HEK293 (cell line): ENCODE measurements around the gene IL16.

ENCODE experiments used
- BCL11B ChIP-seq: fragments of 450-650 bp; formaldehyde crosslinking; IDR thresholded peaks from 2 replicates; pipeline ENCODE4 v1.5.1; 2016; ENCODE audit warnings: low read depth, missing biosample characterization, missing genetic modification characterization
- GLIS2 ChIP-seq: fragments of 450-650 bp; formaldehyde crosslinking; IDR thresholded peaks from 2 replicates; pipeline ENCODE4 v1.5.1; 2016; ENCODE audit warnings: missing biosample characterization, missing genetic modification characterization
- IKZF3 ChIP-seq: fragments of 450-650 bp; IDR thresholded peaks from 2 replicates; pipeline ENCODE4 v1.5.0; 2018; ENCODE audit warnings: missing biosample characterization, mild to moderate bottlenecking, missing genetic modification characterization, moderate library complexity
- KLF7 ChIP-seq: fragments of 450-650 bp; formaldehyde crosslinking; IDR thresholded peaks from 2 replicates; pipeline ENCODE4 v1.5.1; 2016; ENCODE audit warnings: missing biosample characterization, missing genetic modification characterization, borderline replicate concordance
- PRDM10 ChIP-seq: fragments of 450-650 bp; formaldehyde crosslinking; IDR thresholded peaks from 2 replicates; pipeline ENCODE4 v1.5.1; 2016; ENCODE audit warnings: missing biosample characterization, missing genetic modification characterization
- SCRT2 ChIP-seq: fragments of 450-650 bp; formaldehyde crosslinking; IDR thresholded peaks from 2 replicates; pipeline ENCODE4 v1.5.1; 2016; ENCODE audit warnings: missing biosample characterization, missing genetic modification characterization
- YY1 ChIP-seq: fragments of 450-650 bp; formaldehyde crosslinking; IDR thresholded peaks from 2 replicates; pipeline ENCODE4 v1.5.1; 2018; ENCODE audit warnings: missing biosample characterization, missing genetic modification characterization
- ZBTB20 ChIP-seq: fragments of 450-650 bp; formaldehyde crosslinking; IDR thresholded peaks from 2 replicates; pipeline ENCODE4 v1.5.1; 2016; ENCODE audit warnings: missing biosample characterization, missing genetic modification characterization
- ZNF132 ChIP-seq: fragments of 450-650 bp; formaldehyde crosslinking; IDR thresholded peaks from 2 replicates; pipeline ENCODE4 v1.5.1; 2017; ENCODE audit warnings: missing biosample characterization, missing genetic modification characterization, borderline replicate concordance
- ZNF157 ChIP-seq: fragments of 450-650 bp; formaldehyde crosslinking; IDR thresholded peaks from 2 replicates; pipeline ENCODE4 v1.5.1; 2016; ENCODE audit warnings: missing biosample characterization, missing genetic modification characterization
- ZNF24 ChIP-seq: fragments of 450-650 bp; formaldehyde crosslinking; IDR thresholded peaks from 2 replicates; pipeline ENCODE4 v1.5.1; 2016; ENCODE audit warnings: missing biosample characterization, missing genetic modification characterization
- ZNF302 ChIP-seq: fragments of 450-650 bp; formaldehyde crosslinking; IDR thresholded peaks from 2 replicates; pipeline ENCODE4 v1.5.1; 2016; ENCODE audit warnings: missing biosample characterization, missing genetic modification characterization, low read depth
- ZNF311 ChIP-seq: fragments of 450-650 bp; formaldehyde crosslinking; IDR thresholded peaks from 2 replicates; pipeline ENCODE4 v1.5.1; 2017; ENCODE audit warnings: missing biosample characterization, missing genetic modification characterization, borderline replicate concordance
- ZNF37A ChIP-seq: fragments of 450-650 bp; IDR thresholded peaks from 2 replicates; pipeline ENCODE4 v1.5.1; 2018; ENCODE audit warnings: missing biosample characterization, missing genetic modification characterization
- ZNF398 ChIP-seq: fragments of 450-650 bp; formaldehyde crosslinking; IDR thresholded peaks from 2 replicates; pipeline ENCODE4 v1.5.1; 2017; ENCODE audit warnings: missing biosample characterization, missing genetic modification characterization
- ZNF449 ChIP-seq: fragments of 450-650 bp; formaldehyde crosslinking; IDR thresholded peaks from 2 replicates; pipeline ENCODE4 v1.5.1; 2017; ENCODE audit warnings: missing biosample characterization, mild to moderate bottlenecking, missing genetic modification characterization, moderate library complexity
- ZNF473 ChIP-seq: fragments of 450-650 bp; formaldehyde crosslinking; IDR thresholded peaks from 2 replicates; pipeline ENCODE4 v1.5.1; 2017; ENCODE audit warnings: missing biosample characterization, missing genetic modification characterization
- ZNF48 ChIP-seq: fragments of 450-650 bp; formaldehyde crosslinking; IDR thresholded peaks from 2 replicates; pipeline ENCODE4 v1.5.1; 2016; ENCODE audit warnings: missing biosample characterization, missing genetic modification characterization
- ZNF549 ChIP-seq: fragments of 450-650 bp; IDR thresholded peaks from 2 replicates; pipeline ENCODE4 v1.5.1; 2018; ENCODE audit warnings: missing biosample characterization, missing genetic modification characterization, mild to moderate bottlenecking, inconsistent platforms, moderate library complexity
- ZNF776 ChIP-seq: fragments of 450-650 bp; formaldehyde crosslinking; IDR thresholded peaks from 2 replicates; pipeline ENCODE4 v1.5.0; 2017; ENCODE audit warnings: missing biosample characterization, missing genetic modification characterization, borderline replicate concordance
- ZNF792 ChIP-seq: fragments of 450-650 bp; formaldehyde crosslinking; IDR thresholded peaks from 2 replicates; pipeline ENCODE4 v1.5.1; 2016; ENCODE audit warnings: missing biosample characterization, missing genetic modification characterization
- ZNF837 ChIP-seq: fragments of 450-650 bp; formaldehyde crosslinking; IDR thresholded peaks from 2 replicates; pipeline ENCODE4 v1.5.1; 2016; ENCODE audit warnings: missing biosample characterization, missing genetic modification characterization
- TF ChIP-seq, protein P1 (sequence below): fragments of 450-650 bp; formaldehyde crosslinking; IDR thresholded peaks from 2 replicates; pipeline ENCODE4 v1.5.1; 2016; ENCODE audit warnings: missing biosample characterization, missing genetic modification characterization
- TF ChIP-seq, protein P2 (sequence below): fragments of 450-650 bp; formaldehyde crosslinking; IDR thresholded peaks from 2 replicates; pipeline ENCODE4 v1.5.1; 2016; ENCODE audit warnings: missing biosample characterization, missing genetic modification characterization
- TF ChIP-seq, protein P3 (sequence below): fragments of 450-650 bp; IDR thresholded peaks from 2 replicates; pipeline ENCODE4 v1.5.1; 2018; ENCODE audit warnings: missing biosample characterization, mild to moderate bottlenecking, missing genetic modification characterization

Gene IL16

DNA sequence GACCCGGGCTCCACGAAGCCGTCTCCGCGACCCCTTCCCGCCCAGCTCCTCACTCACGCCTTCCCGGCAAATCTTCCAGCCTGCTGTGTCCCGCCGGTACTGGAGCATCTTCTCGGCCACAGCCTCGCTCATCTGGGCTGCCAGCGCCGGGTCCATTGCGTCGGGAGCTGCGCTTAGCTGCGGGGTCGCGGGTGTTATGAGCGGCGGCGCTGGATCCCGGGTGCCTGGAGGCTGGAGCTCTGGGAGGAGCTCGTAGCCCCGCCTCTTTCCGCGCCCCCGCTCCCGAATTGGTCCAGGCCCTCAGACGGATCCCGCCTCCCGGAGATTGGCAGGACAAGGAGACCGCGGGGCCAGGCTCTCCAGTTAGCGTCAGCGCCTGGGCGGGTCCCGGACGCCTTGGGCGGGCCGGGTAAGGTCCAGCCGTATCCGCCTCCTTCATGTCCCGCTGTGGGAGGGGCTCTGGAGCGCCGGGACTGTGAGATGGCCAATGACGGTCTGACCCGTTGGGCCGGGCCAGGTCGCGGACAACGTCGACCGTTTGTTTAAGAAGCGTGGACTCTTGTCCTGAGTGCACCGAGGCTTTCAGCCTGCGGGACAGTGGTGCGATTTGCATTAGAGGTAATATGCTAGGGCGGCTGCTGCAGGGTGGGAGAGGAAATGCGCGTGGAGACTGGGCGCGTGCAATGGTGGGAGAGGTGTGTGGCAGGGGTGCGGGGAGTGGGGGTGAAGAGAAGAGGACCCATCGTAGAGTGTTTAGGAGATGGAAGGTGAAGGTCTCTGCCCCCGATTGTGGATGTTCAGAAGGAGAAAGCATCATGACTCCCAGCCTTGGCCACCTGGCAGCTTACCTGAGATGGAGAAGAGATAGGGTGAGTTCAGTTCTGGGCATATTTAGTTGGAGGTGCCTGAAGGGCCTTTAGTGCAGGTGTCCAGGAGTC lies 127.5 kb downstream of the IL16 start, which contains the start of gene STARD5 (continued):
- TF ChIP-seq ZNF37A (tag by site-specific recombination): no peak
- TF ChIP-seq ZNF792: no peak
- no peak for TF ChIP-seq ZNF776 (tag by site-specific recombination)
- no peak for TF ChIP-seq ZNF157 (tag by site-specific recombination)
- no peak for TF ChIP-seq ZNF24 (tag by site-specific recombination)
- no peak for TF ChIP-seq ZNF449 (tag by site-specific recombination)
- TF ChIP-seq ZBTB20 (tag by site-specific recombination): peak; percentile 69
- 0 out of 2 replicates have a peak, but pooled peaks have one; percentile 38 for TF ChIP-seq ZNF549
- TF ChIP-seq IKZF3 (tag by site-specific recombination): peak; percentile 43; the same call in 1 of the 2 replicates
- no peak for TF ChIP-seq SCRT2
- TF ChIP-seq, protein P1, sequence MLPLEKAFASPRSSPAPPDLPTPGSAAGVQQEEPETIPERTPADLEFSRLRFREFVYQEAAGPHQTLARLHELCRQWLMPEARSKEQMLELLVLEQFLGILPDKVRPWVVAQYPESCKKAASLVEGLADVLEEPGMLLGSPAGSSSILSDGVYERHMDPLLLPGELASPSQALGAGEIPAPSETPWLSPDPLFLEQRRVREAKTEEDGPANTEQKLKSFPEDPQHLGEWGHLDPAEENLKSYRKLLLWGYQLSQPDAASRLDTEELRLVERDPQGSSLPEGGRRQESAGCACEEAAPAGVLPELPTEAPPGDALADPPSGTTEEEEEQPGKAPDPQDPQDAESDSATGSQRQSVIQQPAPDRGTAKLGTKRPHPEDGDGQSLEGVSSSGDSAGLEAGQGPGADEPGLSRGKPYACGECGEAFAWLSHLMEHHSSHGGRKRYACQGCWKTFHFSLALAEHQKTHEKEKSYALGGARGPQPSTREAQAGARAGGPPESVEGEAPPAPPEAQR: no peak
- TF ChIP-seq ZNF302: no peak
- TF ChIP-seq, protein P2, sequence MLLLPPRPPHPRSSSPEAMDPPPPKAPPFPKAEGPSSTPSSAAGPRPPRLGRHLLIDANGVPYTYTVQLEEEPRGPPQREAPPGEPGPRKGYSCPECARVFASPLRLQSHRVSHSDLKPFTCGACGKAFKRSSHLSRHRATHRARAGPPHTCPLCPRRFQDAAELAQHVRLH (tag by site-specific recombination): no peak
- TF ChIP-seq KLF7 (tag by site-specific recombination): no peak
- no peak for TF ChIP-seq ZNF311 (tag by site-specific recombination)
- no peak for TF ChIP-seq ZNF132
- TF ChIP-seq PRDM10 (tag by site-specific recombination): peak; percentile 56
- TF ChIP-seq ZNF473 (tag by site-specific recombination): no peak
- no peak for TF ChIP-seq BCL11B (tag by site-specific recombination)
- no peak for TF ChIP-seq ZNF398 (tag by site-specific recombination)
- TF ChIP-seq YY1: no peak; the same call in 1 of the 2 replicates
- no peak; the same call in 1 of the 2 replicates for TF ChIP-seq GLIS2 (tag by site-specific recombination)
- no peak for TF ChIP-seq ZNF837 (tag by site-specific recombination)
- no peak for TF ChIP-seq ZNF48 (tag by site-specific recombination)
- TF ChIP-seq, protein P3, sequence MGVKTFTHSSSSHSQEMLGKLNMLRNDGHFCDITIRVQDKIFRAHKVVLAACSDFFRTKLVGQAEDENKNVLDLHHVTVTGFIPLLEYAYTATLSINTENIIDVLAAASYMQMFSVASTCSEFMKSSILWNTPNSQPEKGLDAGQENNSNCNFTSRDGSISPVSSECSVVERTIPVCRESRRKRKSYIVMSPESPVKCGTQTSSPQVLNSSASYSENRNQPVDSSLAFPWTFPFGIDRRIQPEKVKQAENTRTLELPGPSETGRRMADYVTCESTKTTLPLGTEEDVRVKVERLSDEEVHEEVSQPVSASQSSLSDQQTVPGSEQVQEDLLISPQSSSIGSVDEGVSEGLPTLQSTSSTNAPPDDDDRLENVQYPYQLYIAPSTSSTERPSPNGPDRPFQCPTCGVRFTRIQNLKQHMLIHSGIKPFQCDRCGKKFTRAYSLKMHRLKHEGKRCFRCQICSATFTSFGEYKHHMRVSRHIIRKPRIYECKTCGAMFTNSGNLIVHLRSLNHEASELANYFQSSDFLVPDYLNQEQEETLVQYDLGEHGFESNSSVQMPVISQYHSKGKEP (tag by site-specific recombination): no peak
